Measurements from ENCODE around the gene ALK.

GRCh38 chr2:29249666-29250253 lies 671.6 kb downstream of the ALK start:
- TF ChIP-seq CTCF (IDR thresholded peaks at IDR 0.05 in 2 of 3, conservative IDR thresholded peaks at IDR 0.05 in 1 of 3; ENCODE audit: control insufficient read depth in 2 of 3, extremely low read depth in 1 of 3, insufficient read depth in 1 of 3, low read depth in 3 of 3, low read length in 3 of 3) (no peak), EZH2 (IDR thresholded peaks at IDR 0.05; ENCODE audit: borderline replicate concordance, control insufficient read depth, low read depth, low read length) (no peak), BRCA1 (IDR thresholded peaks at IDR 0.05; ENCODE audit: low read depth, low read length) (no peak), PBX3 (IDR thresholded peaks at IDR 0.05; ENCODE audit: insufficient replicate concordance, low read depth, low read length) (no peak), NR2F1 (conservative IDR thresholded peaks at IDR 0.05) (no peak), RELA (IDR thresholded peaks at IDR 0.05; ENCODE audit: borderline replicate concordance, partially characterized antibody) (no peak), SUZ12 (IDR thresholded peaks at IDR 0.05; ENCODE audit: unreplicated experiment) (no peak)

Data from GM12878 (cell line).